Neuronal stem cell (in vitro differentiated cells): ENCODE measurements around the gene ZNF750.
A peak's percentile ranks its signal among the peaks of the same experiment; 100 is the strongest.

Source experiments
- DNase-seq: peaks from one replicate; pipeline ENCODE4 v3.0.0-alpha.2; 2013; ENCODE audit warnings: low spot score
- H2AFZ ChIP-seq: one replicate; pipeline ENCODE4 v1.6.1; 2013; ENCODE audit warnings: mild to moderate bottlenecking, low read length, inconsistent platforms
- H2AK5ac ChIP-seq: 2 replicates; pipeline ENCODE4 v1.6.1; 2013; ENCODE audit warnings: low read depth, mild to moderate bottlenecking, inconsistent platforms, low read length, moderate library complexity, mixed read lengths
- H2BK120ac ChIP-seq: 2 replicates; pipeline ENCODE4 v1.6.1; 2013; ENCODE audit warnings: low read depth, mild to moderate bottlenecking, inconsistent platforms, low read length, moderate library complexity, mixed read lengths
- H2BK12ac ChIP-seq: one replicate; pipeline ENCODE4 v1.6.1; 2013; ENCODE audit warnings: low read length, inconsistent platforms
- H2BK15ac ChIP-seq: 2 replicates; pipeline ENCODE4 v1.6.1; 2013; ENCODE audit warnings: mild to moderate bottlenecking, low read length, inconsistent platforms, mixed read lengths
- H2BK5ac ChIP-seq: one replicate; pipeline ENCODE4 v1.6.1; 2013; ENCODE audit warnings: inconsistent platforms, mild to moderate bottlenecking, low read length, moderate library complexity
- H3K14ac ChIP-seq: one replicate; pipeline ENCODE4 v1.6.1; 2013; ENCODE audit warnings: low read length, inconsistent platforms
- H3K18ac ChIP-seq: 2 replicates; pipeline ENCODE4 v1.6.1; 2013; ENCODE audit warnings: low read length, inconsistent platforms
- H3K23ac ChIP-seq: 2 replicates; pipeline ENCODE4 v1.6.1; 2013; ENCODE audit warnings: low read depth, mild to moderate bottlenecking, mixed read lengths, low read length, inconsistent platforms; ENCODE audit not compliant: poor library complexity
- H3K27ac ChIP-seq: replicated peaks from 3 replicates; pipeline ENCODE4 v1.5.1; 2013; ENCODE audit warnings: low read length, inconsistent platforms
- H3K27me3 ChIP-seq, 3 experiments: 2 replicates each; pipeline ENCODE4 v1.6.1; 2013; ENCODE audit warnings: low read length in 3 of 3, mild to moderate bottlenecking in 2 of 3, inconsistent platforms in 1 of 3, low read depth in 1 of 3, mixed read lengths in 1 of 3, moderate library complexity in 1 of 3; ENCODE audit not compliant: control insufficient read depth in 3 of 3, insufficient read depth in 3 of 3
- H3K36me3 ChIP-seq, 2 donors: replicated peaks in 1 of 2; 2 replicates each; pipeline ENCODE4 v1.6.1; 2013; ENCODE audit warnings: low read length in 2 of 2; ENCODE audit not compliant: control insufficient read depth in 2 of 2, insufficient read depth in 2 of 2
- H3K4ac ChIP-seq: 2 replicates; pipeline ENCODE4 v1.6.1; 2013; ENCODE audit warnings: inconsistent platforms, mild to moderate bottlenecking, low read length, moderate library complexity
- H3K4me1 ChIP-seq, 2 donors: 1 replicate in 1 of 2; 2 replicates in 1 of 2; pipeline ENCODE4 v1.6.1; 2013; ENCODE audit warnings: low read length in 2 of 2, low read depth in 1 of 2; ENCODE audit not compliant: control insufficient read depth in 2 of 2, insufficient read depth in 1 of 2
- H3K4me2 ChIP-seq: one replicate; pipeline ENCODE4 v1.6.1; 2013; ENCODE audit warnings: mild to moderate bottlenecking, low read length, inconsistent platforms; ENCODE audit not compliant: insufficient read depth, poor library complexity, severe bottlenecking
- H3K4me3 ChIP-seq, 2 donors: 2 replicates each; pipeline ENCODE4 v1.5.1; 2013; ENCODE audit warnings: low read length in 2 of 2, mild to moderate bottlenecking in 2 of 2, inconsistent platforms in 1 of 2, moderate library complexity in 1 of 2
- H3K79me1 ChIP-seq: one replicate; pipeline ENCODE4 v1.6.1; 2013; ENCODE audit warnings: low read depth, mild to moderate bottlenecking, inconsistent platforms, low read length, moderate library complexity
- H3K9ac ChIP-seq: one replicate; pipeline ENCODE4 v1.6.1; 2013; ENCODE audit warnings: mild to moderate bottlenecking, low read depth, low read length, inconsistent platforms; ENCODE audit not compliant: poor library complexity
- H3K9me3 ChIP-seq, 2 donors: replicated peaks in 1 of 2; 2 replicates each; pipeline versions ENCODE3 to v1.6.1; 2013; ENCODE audit warnings: low read length in 2 of 2, mild to moderate bottlenecking in 2 of 2, inconsistent platforms in 1 of 2, low read depth in 1 of 2, mixed read lengths in 1 of 2, moderate library complexity in 1 of 2; ENCODE audit not compliant: control insufficient read depth in 2 of 2, insufficient read depth in 1 of 2
- H4K8ac ChIP-seq: one replicate; pipeline ENCODE4 v1.6.1; 2013; ENCODE audit warnings: low read depth, mild to moderate bottlenecking, inconsistent platforms, low read length, moderate library complexity
- H4K91ac ChIP-seq: one replicate; pipeline ENCODE4 v1.6.1; 2013; ENCODE audit warnings: low read length, low read depth, mild to moderate bottlenecking, inconsistent platforms; ENCODE audit not compliant: poor library complexity
- WGBS, 2 donors: extraction: QIAGEN DNeasy Blood & Tissue Kit; methylation state at CpG; one replicate each; pipeline ENCODE4 v1.1.7; 2013; ENCODE audit warnings: missing lambda C conversion rate in 2 of 2, mixed read lengths in 1 of 2; ENCODE audit not compliant: insufficient read length in 2 of 2, insufficient replicate concordance in 1 of 2; ENCODE audit errors: extremely low coverage in 2 of 2; 5-methylcytosine and 5-hydroxymethylcytosine counted together

Gene ZNF750

GRCh38 chr17:82843904-82844680 is 4.3 kb upstream of the ZNF750 start:
- Histone ChIP-seq H3K23ac (no peak overlapping the region), H3K4me1 (peaks cover 3 to 8% of the 10 kb centered on the region in 2 donors), H2AK5ac (no peak overlapping the region), H2BK5ac (no peak overlapping the region), H3K4me2 (no peak overlapping the region), H3K36me3 (peaks cover 11 to 24% of the 10 kb centered on the region in 2 donors), H3K27ac (no peak overlapping the region), H3K4me3 (no peak overlapping the region), H3K9ac (peak overlapping the region; percentile 21), H3K4ac (no peak overlapping the region), H3K27me3 (no peaks in the 10 kb centered on the region), H3K79me1 (peaks cover 9% of the 10 kb centered on the region), H2BK120ac (no peak overlapping the region), H3K14ac (peak overlapping the region; percentile 63), H3K18ac (no peak overlapping the region), H2AFZ (no peak overlapping the region), H3K9me3 (peaks cover 0 to 3% of the 10 kb centered on the region in 2 donors), H2BK12ac (no peak overlapping the region), H4K91ac (no peak overlapping the region), H2BK15ac (no peak overlapping the region), H4K8ac (no peak overlapping the region)
- no peak for DNase-seq
- WGBS, 2 donors: no CpG with 5 or more reads among the region's 7 CpGs

- H3K4me1 ChIP-seq: peaks cover 3 to 8% of the 10 kb centered on the region in 2 donors
- no CpG with 5 or more reads among the region's 16 CpGs for WGBS, 2 donors
- no peak for DNase-seq
- H3K18ac ChIP-seq: peak overlapping the region; percentile 42
- H4K8ac ChIP-seq: no peak overlapping the region
- no peaks in the 10 kb centered on the region for H3K27me3 ChIP-seq
- H3K4me3 ChIP-seq: no peak overlapping the region
- H4K91ac ChIP-seq: no peak overlapping the region
- H3K9ac ChIP-seq: no peak overlapping the region
- H3K4me2 ChIP-seq: no peak overlapping the region
- peak overlapping the region; percentile 57 for H2AK5ac ChIP-seq
- H2BK5ac ChIP-seq: peak overlapping the region; percentile 93
- H2AFZ ChIP-seq: no peak overlapping the region
- H2BK15ac ChIP-seq: no peak overlapping the region
- peaks cover 9% of the 10 kb centered on the region for H3K79me1 ChIP-seq
- H3K27ac ChIP-seq: no peak overlapping the region
- H3K23ac ChIP-seq: no peak overlapping the region
- no peak overlapping the region for H2BK120ac ChIP-seq
- peaks cover 11 to 35% of the 10 kb centered on the region in 2 donors for H3K36me3 ChIP-seq
- peaks cover 0 to 3% of the 10 kb centered on the region in 2 donors for H3K9me3 ChIP-seq
- H2BK12ac ChIP-seq: no peak overlapping the region
- H3K4ac ChIP-seq: no peak overlapping the region
- H3K14ac ChIP-seq: peak overlapping the region; percentile 63
These were observed 2.2 kb upstream of the ZNF750 start for GRCh38 chr17:82841921-82842596.

- no peak overlapping the region for H2BK12ac ChIP-seq
- H3K79me1 ChIP-seq: peaks cover 6% of the 10 kb centered on the region
- peaks cover 3 to 13% of the 10 kb centered on the region in 2 donors for H3K4me1 ChIP-seq
- H3K18ac ChIP-seq: peak overlapping the region; percentile 35
- no peak overlapping the region for H2AFZ ChIP-seq
- H3K14ac ChIP-seq: peak overlapping the region; percentile 96
- H4K8ac ChIP-seq: peak overlapping the region; percentile 29
- H3K36me3 ChIP-seq: peaks cover 5 to 33% of the 10 kb centered on the region in 2 donors
- H3K4ac ChIP-seq: no peak overlapping the region
- no peak overlapping the region for H2BK120ac ChIP-seq
- DNase-seq: no peak
- no peak overlapping the region for H3K27ac ChIP-seq
- no CpG with 5 or more reads among the region's 12 CpGs for WGBS, 2 donors
- no peak overlapping the region for H2BK5ac ChIP-seq
- H3K4me2 ChIP-seq: no peak overlapping the region
- H3K9me3 ChIP-seq: no peaks in the 10 kb centered on the region
- H2AK5ac ChIP-seq: peak overlapping the region; percentile 36
- H4K91ac ChIP-seq: no peak overlapping the region
- no peak overlapping the region for H3K4me3 ChIP-seq
- no peaks in the 10 kb centered on the region for H3K27me3 ChIP-seq
- H3K23ac ChIP-seq: no peak overlapping the region
- H3K9ac ChIP-seq: no peak overlapping the region
- H2BK15ac ChIP-seq: no peak overlapping the region
These were observed 609 bp upstream of the ZNF750 start for GRCh38 chr17:82840431-82840831.

GRCh38 chr17:82838386-82839063 is 1.3 kb downstream of the ZNF750 start:
- Histone ChIP-seq H2BK5ac (no peak overlapping the region), H2BK120ac (no peak overlapping the region), H4K91ac (no peak overlapping the region), H2BK12ac (no peak overlapping the region), H3K4me1 (peaks cover 0 to 14% of the 10 kb centered on the region in 2 donors), H3K9me3 (no peaks in the 10 kb centered on the region), H3K36me3 (peaks cover 6 to 41% of the 10 kb centered on the region in 2 donors), H3K4me3 (no peak overlapping the region), H3K9ac (no peak overlapping the region), H3K79me1 (peaks cover 3% of the 10 kb centered on the region), H2BK15ac (no peak overlapping the region), H3K27me3 (no peaks in the 10 kb centered on the region), H3K18ac (no peak overlapping the region), H2AFZ (no peak overlapping the region), H3K23ac (no peak overlapping the region), H3K27ac (no peak overlapping the region), H4K8ac (no peak overlapping the region), H3K4ac (no peak overlapping the region), H3K4me2 (no peak overlapping the region), H3K14ac (no peak overlapping the region), H2AK5ac (no peak overlapping the region)
- no CpG with 5 or more reads among the region's 17 CpGs for WGBS, 2 donors
- no peak for DNase-seq
